GM19324 (cell line): ENCODE results near the gene AFF3.

ENCODE experiments used
- ATAC-seq: cut with Tn5 transposase; IDR thresholded peaks from one replicate; pipeline ENCODE4 v1.9.1; 2021; ENCODE audit warnings: mild to moderate bottlenecking, moderate library complexity; ENCODE audit not compliant: unreplicated experiment, low FRiP score

Gene AFF3

GRCh38 chr2:100077456-100077855 lies 64.9 kb downstream of the AFF3 start:
- ATAC-seq: no peak

DNA sequence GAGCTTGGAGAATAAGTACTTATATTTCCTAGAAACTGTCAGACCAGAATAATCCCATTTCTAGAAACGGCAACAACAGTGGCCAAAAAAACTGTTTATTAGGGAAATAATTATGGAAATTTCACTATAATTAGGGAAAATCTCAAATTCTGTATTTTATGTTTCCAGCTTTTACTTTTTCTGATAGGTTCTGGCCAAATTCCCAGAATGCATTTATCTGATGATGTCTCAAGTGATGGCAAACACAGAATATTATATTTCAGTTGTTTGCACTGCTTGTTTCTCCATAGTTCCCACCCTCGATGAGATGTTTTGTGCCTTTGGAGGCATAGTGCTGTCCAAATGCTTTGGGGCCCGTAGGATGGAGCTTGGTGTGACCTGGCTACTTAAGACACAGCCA lies 66.9 kb downstream of the AFF3 start:
- ATAC-seq: no peak

GRCh38 chr2:100073110-100073509 lies 69.3 kb downstream of the AFF3 start:
- no peak for ATAC-seq

DNA sequence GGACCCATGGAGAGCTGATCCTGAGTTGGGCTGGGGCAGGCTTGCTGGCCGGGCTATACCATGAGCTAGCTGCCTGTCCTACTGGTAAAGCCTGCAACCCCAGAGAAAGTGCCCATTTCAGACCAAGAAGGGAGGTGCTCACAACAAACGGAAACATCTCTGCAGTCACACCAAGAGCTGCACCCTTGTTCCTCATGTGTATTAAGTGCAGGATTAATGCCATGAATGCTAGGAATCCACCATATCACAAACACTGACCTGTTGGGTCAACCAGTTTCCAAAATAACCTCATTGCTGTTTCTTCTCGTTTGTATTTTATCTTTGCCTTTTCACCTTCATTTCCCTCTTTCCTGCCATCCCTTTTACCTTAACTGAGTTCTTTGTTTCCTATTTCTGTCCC lies 69.9 kb downstream of the AFF3 start:
- ATAC-seq: no peak

DNA sequence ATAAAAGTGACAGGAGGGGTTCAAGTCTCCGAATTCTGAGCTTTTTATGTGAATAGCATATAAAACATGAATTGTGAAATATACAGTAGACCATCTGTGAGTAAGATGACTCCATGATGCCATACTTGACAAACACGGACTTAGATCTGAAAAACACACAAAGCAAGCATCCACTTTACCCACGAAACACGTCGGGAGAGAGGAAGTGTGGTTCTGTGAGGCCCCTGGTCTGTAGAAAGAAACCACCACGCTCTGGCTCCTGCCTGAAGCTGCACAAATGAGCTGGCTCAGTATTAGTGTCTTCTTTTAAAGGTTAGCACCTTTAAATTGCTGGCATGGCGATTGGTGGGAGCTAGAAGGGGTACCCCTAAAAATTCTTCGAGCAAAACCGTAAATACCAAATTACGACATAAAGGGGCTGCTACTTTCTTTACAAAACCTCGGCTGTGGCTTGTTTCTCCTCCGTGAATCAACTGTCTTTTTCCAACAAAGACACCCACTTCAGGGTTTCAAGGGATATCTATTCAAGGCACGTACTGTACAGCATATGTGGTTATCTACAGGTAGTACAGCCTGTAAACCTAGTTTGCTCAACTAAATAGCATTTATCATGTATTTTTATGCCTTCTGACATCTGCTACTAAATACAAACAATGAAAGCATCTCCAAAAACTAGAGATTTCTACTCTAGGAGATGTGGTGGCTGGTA lies 70.9 kb downstream of the AFF3 start:
- no peak for ATAC-seq

- no peak for ATAC-seq
These were observed 72.3 kb downstream of the AFF3 start for GRCh38 chr2:100070078-100070477.

- no peak for ATAC-seq
These were observed 74.0 kb downstream of the AFF3 start for GRCh38 chr2:100068395-100068794.

- ATAC-seq: no peak
These were observed 74.6 kb downstream of the AFF3 start for GRCh38 chr2:100067784-100068183.

DNA sequence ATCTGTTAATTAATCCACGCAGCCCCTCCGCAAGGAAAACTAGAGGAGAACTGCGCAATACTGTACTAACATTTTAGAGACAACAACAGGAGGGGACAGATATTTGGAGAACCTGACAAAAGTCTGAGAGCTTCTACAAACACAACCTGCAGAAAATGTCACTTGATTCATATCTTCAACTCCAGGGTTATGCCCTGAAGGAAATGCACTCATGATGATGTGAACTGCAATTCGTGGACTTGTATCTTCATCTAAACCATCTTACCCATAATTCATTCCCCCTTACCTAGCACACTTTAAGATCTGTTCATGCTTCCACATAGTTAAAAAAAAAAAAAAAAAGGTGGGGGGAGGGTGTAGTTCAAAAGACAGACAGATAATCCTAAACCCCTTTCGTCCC lies 75.5 kb downstream of the AFF3 start:
- ATAC-seq: no peak

- ATAC-seq: no peak
These were observed 76.1 kb downstream of the AFF3 start for GRCh38 chr2:100066246-100066645.

DNA sequence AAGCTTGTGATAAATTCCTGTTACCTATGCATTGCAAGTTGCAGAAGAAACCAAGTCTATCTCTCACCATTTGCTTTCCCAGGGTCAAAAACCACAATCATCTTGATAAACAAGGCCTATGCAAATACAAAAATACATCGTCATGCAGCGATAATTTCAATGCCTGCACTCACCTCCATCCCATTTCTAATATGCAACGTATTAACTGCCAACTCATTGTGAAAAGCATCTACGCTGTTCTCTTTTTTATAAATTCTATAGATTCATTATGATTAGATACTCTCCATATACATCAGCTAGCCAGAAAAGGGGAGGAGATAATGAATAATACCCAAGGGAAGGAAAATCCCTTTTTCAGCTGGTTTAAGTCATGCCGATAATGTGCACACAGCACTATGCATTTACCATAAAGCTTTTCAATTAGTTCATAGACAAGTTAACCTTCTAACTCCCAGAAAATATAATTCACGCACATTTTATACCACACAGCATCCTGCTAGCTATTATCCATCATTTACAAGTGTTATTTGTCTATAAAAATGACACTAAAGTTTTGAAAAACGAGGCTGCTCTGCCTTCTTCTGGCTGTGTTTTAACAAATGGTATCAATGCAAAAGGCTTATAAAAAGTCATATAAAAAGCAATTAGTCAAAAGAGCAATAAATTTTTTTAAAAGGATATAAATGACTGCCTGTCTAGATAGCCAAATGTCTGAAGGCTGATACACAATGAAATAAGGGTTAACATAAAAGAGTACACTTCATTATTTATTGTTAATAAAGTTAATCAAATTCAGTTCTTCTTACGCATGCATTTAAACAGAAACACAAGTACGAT lies 77.6 kb downstream of the AFF3 start:
- ATAC-seq: no peak

DNA sequence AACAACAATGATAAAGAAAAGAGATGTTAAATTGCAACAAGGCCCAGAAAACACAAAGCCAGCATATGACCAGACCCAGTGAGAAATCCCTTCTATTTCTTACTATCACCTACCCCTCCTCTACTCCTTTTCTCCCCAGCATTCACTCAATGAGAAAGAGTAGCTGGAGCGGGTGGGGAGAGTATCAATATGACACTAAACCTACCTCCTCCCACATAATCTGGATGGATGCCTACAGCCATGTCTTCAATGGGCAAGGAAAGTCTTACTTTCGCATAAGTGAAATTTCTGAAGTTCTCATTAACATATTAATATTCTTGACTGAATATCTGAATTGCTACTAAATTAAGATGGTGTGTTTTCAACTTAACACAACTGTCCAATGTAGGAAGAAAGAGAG lies 78.2 kb downstream of the AFF3 start:
- no peak for ATAC-seq

GRCh38 chr2:100063459-100063953 lies 78.9 kb downstream of the AFF3 start:
- no peak for ATAC-seq

GRCh38 chr2:100062336-100062735 lies 80.1 kb downstream of the AFF3 start:
- ATAC-seq: no peak

DNA sequence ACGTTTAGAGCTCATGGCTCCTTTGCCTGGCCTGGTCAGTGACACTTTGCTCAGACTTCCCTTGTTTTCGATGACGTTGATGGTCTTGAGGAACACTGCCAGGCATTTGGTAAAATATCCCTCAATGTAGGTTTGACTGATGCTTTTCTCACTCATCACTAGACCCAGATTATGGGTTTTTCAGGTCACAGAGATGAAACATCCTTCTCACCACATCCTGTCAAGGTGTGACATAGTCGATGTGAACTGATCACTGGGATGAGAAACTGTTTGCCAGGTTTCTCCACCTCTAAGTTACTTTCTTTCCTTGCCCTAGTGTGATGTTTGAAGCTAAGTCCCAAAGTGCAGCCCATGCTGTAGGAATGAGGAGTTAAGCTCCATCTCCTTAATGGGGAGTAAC lies 81.5 kb downstream of the AFF3 start:
- no peak for ATAC-seq

DNA sequence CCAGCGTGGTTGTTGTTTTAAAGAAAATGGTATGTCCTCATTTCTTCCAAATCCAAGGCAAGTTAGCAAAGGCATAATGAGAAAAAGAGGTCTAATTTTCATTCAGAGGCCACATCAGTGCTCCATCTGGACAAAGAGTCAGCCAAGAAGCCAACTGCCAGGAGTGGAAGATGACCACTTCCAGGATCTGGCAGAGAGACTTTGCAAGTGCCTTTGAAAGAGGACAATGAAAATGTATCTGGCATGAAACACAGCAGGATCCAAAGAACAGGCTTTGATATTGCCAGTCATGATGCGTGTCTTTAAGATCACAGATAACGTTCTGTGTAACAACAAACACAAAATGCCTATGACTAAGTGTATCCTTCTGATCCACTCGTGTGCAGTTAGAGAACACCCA lies 82.8 kb downstream of the AFF3 start:
- ATAC-seq: no peak

GRCh38 chr2:100057901-100058261 lies 84.5 kb downstream of the AFF3 start:
- ATAC-seq: no peak

- ATAC-seq: no peak
These were observed 88.0 kb downstream of the AFF3 start for GRCh38 chr2:100054426-100054825.

DNA sequence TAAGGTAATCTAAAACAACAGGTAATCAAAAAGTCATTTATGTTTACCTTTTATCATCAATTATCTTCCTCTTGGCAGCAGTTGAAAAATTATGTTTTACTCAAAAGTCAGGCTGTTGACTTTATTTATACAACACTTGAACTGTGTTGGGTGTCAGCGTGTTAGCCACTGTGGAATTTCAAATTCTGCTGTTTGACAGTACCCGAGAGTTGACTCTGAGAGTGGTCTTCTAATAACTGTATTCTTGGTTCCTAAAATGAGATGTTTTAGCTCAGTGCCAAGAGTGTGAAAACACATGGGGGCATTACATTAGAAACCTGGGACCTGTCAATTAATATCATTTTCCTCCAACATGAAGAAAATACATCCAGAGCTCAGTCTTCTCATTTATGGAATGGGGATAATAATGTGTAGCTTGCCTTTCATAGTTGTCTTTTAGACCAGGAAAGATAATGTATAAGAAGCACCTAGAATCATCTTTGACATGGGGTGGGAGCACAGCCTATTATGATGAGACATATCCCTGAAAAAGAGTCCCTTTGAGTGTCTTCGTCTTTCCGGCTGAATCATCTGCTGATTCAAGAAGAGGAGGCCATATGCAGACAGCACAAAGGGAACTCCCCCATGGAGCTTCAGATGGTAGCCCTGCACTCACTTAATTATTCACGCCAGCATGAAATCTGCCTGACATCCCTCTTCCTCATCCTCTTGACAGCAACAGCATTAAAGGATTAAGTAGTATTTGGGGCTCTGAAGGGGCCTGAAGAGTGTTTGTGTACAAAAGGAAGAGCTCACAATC lies 89.1 kb downstream of the AFF3 start:
- no peak for ATAC-seq

- no peak for ATAC-seq
These were observed 89.7 kb downstream of the AFF3 start for GRCh38 chr2:100052650-100053049.

DNA sequence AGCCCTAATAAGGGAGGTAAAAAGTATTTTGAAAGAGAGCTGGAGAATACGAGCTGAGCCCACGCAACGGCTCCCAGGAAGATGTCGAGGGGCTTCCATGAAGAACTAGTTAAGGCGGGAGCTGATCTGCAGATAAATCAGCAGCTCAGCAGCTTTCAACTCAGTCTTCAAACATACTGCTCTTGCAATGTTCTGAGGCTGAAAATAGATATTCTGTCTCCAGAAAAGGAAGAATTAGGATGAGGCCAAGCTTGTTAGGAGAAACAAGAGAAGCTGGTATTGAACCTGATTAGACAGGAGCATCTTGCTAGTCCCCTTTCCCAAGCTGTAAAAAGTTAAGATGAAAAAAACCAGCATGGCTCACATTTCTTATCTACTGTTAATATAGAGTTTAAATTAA lies 91.1 kb downstream of the AFF3 start:
- no peak for ATAC-seq
